Left lung (tissue), 10 donors: ENCODE measurements around the gene TMEM119. TPM values are rescaled to one million over a fixed set of nuclear protein-coding genes. Genes with fewer than 3 reads are reported as not detected.

Experiments used
- ATAC-seq: fragments of 200-7000 bp; cut with Tn5 transposase; one replicate; pipeline ENCODE4 v1.9.1; 2020; ENCODE audit warnings: moderate library complexity
- DNase-seq, 4 donors: peaks; one replicate each; pipeline ENCODE4 v3.0.0-alpha.2; 2013 to 2020
- H3K27ac ChIP-seq, 2 donors: fragments of 200-600 bp; sonication (generic) in 1 of 2; one replicate each; pipeline versions ENCODE4 v1.5.0 to v1.8.0; 2020 to 2021
- H3K27me3 ChIP-seq, 2 donors: fragments of 200-600 bp; sonication (generic) in 1 of 2; one replicate each; pipeline versions ENCODE4 v1.5.0 to v1.8.0; 2020 to 2021
- H3K36me3 ChIP-seq, 2 donors: fragments of 200-600 bp; sonication (generic) in 1 of 2; one replicate each; pipeline versions ENCODE4 v1.5.0 to v1.8.0; 2020 to 2021
- H3K4me1 ChIP-seq, 2 donors: fragments of 200-600 bp; one replicate each; pipeline ENCODE4 v1.8.0; 2021
- H3K4me3 ChIP-seq, 2 donors: fragments of 200-600 bp; sonication (generic) in 1 of 2; one replicate each; pipeline versions ENCODE4 v1.5.0 to v1.8.0; 2020 to 2021; ENCODE audit warnings: mild to moderate bottlenecking in 1 of 2
- H3K9me3 ChIP-seq, 2 donors: fragments of 200-600 bp; sonication (generic) in 1 of 2; one replicate each; pipeline versions ENCODE4 v1.5.0 to v1.8.0; 2020 to 2021
- CTCF ChIP-seq, 2 donors: fragments of 200-600 bp; sonication (generic) in 1 of 2; IDR thresholded peaks; one replicate each; pipeline versions ENCODE4 v1.5.0 to v1.8.0; 2021; ENCODE audit warnings: antibody characterized with exemption in 2 of 2
- intact Hi-C, 2 donors: fragments of 100-400 bp; cut with DNase I; formaldehyde crosslinking; loops; one replicate each; pipeline versions ENCODE4 v1.11.2 to v1.14.2; 2022
- microRNA-seq, 2 donors: library from miRNA; unstranded; fragments of <30 nt; microRNA quantifications; one replicate each; pipeline ENCODE4, GENCODE V29; 2019
- polyA plus RNA-seq, 6 donors: library from polyadenylated mRNA; unstranded; fragments of 120-200 nt; gene quantifications; one replicate each; pipeline ENCODE4 v1.2.1, GENCODE V29; 2013; ENCODE audit not compliant: insufficient read length in 6 of 6
- total RNA-seq, 2 donors: library from RNA; stranded (reverse); fragmentation: NEBNext Ultra II Directional; extraction: Animal tissue kit (Norgen Biotek cat#: 25700); gene quantifications; one replicate each; pipeline ENCODE4 v1.2.1, GENCODE V29; 2021
- donor health status: DM: no; HTN: yes; CAD: no.
- donor health status: DM: no; HTN: no; CAD: no.

Gene TMEM119
- total and polyA plus RNA-seq, 8 donors, result 34.0 to 90.9 (median 45.9) TPM

DNA sequence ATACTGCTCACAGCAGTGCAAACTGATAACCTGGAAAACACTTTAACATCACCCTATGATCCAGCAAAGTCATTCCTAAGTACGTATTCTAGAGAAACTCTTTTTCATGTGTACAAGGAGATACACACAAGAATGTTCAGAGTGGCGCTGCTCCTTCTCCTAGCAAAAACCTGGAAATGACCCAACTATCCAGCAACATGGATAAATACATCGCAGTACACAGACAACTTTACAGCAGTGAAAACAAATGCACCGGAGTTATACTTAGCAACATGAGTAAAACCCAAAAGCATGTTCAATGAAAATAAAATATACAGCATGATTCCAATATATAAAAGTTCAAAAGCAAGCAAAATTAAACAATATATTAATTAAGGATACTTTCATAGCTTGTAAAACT, 55.6 kb downstream of the TMEM119 start:
- Histone ChIP-seq H3K36me3 (peaks cover 8 to 80% of the 10 kb centered on the region in 2 donors), H3K4me3 (no peak overlapping the region), H3K9me3 (no peaks in the 10 kb centered on the region), H3K27me3 (no peaks in the 10 kb centered on the region), H3K27ac (no peak overlapping the region), H3K4me1 (peaks cover 0 to 5% of the 10 kb centered on the region in 2 donors)
- ATAC-seq (no peak), DNase-seq (no peak)
- intact Hi-C loops, result no loop called here
- no peak for TF ChIP-seq CTCF (IDR thresholded peaks at IDR 0.05)

Small RNA genes within 50 kb of the gene (microRNA-seq; reads per million reads assigned to microRNA genes)
- 0 reads per million in 2 donors for gene MIR4496

Other genes with a start within 250 kb of the TMEM119 start
- gene FICD, start 82.8 kb downstream of the TMEM119 start, total RNA-seq, result 10 to 100 TPM in 1 of 2 donors, 1 to 10 TPM in 1; 7.7 to 13.2 TPM
- 1 to 10 TPM; 2.6 to 4.0 (median 2.8) TPM for gene FICD, start 82.8 kb downstream of the TMEM119 start, polyA plus RNA-seq
- gene SART3, start 36.9 kb downstream of the TMEM119 start, total RNA-seq, result 10 to 100 TPM; 35.1 to 41.7 TPM
- gene SART3, start 36.9 kb downstream of the TMEM119 start, polyA plus RNA-seq, result 10 to 100 TPM; 60.3 to 81.7 (median 65.7) TPM
- 100 to 1,000 TPM in 1 of 2 donors, 10 to 100 TPM in 1; 97.9 to 147 TPM for gene ISCU, start 35.5 kb downstream of the TMEM119 start, total RNA-seq
- 10 to 100 TPM; 78.0 to 85.7 (median 81.4) TPM for gene ISCU, start 35.5 kb downstream of the TMEM119 start, polyA plus RNA-seq
- 10 to 100 TPM; 28.3 to 61.0 TPM for gene SELPLG, start 35.8 kb upstream of the TMEM119 start, total RNA-seq
- gene SELPLG, start 35.8 kb upstream of the TMEM119 start, polyA plus RNA-seq, result 1 to 10 TPM; 3.0 to 4.4 (median 3.8) TPM
- 100 to 1,000 TPM; 224 to 282 TPM for gene CORO1C, start 133.4 kb upstream of the TMEM119 start, total RNA-seq
- gene CORO1C, start 133.4 kb upstream of the TMEM119 start, polyA plus RNA-seq, result 10 to 100 TPM; 77.7 to 88.8 (median 82.9) TPM